Nephron (organoid): ENCODE results near the gene CNTNAP2.

Experiments
- H3K27ac Mint-ChIP-seq, 3 experiments: 2 replicates each; pipeline ENCODE4 v1.8.0; 2020; ENCODE audit warnings: mixed read lengths in 3 of 3, mild to moderate bottlenecking in 2 of 3, moderate library complexity in 1 of 3
- H3K27me3 Mint-ChIP-seq: 2 replicates; pipeline ENCODE4 v1.8.0; 2021; ENCODE audit warnings: low read depth, mild to moderate bottlenecking, moderate library complexity, mixed read lengths
- H3K36me3 Mint-ChIP-seq: 2 replicates; pipeline ENCODE4 v1.8.0; 2020; ENCODE audit warnings: low read depth, mixed read lengths
- H3K4me1 Mint-ChIP-seq: 2 replicates; pipeline ENCODE4 v1.8.0; 2020; ENCODE audit warnings: mixed read lengths
- H3K4me3 Mint-ChIP-seq, 3 experiments: 2 replicates each; pipeline ENCODE4 v1.8.0; 2020; ENCODE audit warnings: mild to moderate bottlenecking in 3 of 3, mixed read lengths in 3 of 3, moderate library complexity in 2 of 3
- H3K9me3 Mint-ChIP-seq: 2 replicates; pipeline ENCODE4 v1.8.0; 2020; ENCODE audit warnings: mixed read lengths
- CTCF ChIP-seq, 3 experiments: fragments of 200-600 bp; sonication (generic); IDR thresholded peaks; one replicate each; pipeline ENCODE4 v1.5.0; 2021; ENCODE audit warnings: antibody characterized with exemption in 3 of 3; ENCODE audit not compliant: unreplicated experiment in 3 of 3

CNTNAP2 gene

GRCh38 chr7:148124477-148124876, 2007.9 kb downstream of the CNTNAP2 start:
- TF ChIP-seq CTCF (IDR thresholded peaks at IDR 0.05; ENCODE audit: unreplicated experiment in 3 of 3), result no peak
- H3K4me1 Mint-ChIP-seq, result peaks cover 12% of the 10 kb centered on the region
- H3K36me3 Mint-ChIP-seq, result no peaks in the 10 kb centered on the region

GRCh38 chr7:148127374-148127773, 2010.8 kb downstream of the CNTNAP2 start:
- Mint-ChIP-seq H3K4me3 (no peak overlapping the region), H3K27ac (no peak overlapping the region), H3K4me1 (peaks cover 7% of the 10 kb centered on the region), H3K36me3 (no peaks in the 10 kb centered on the region), H3K27me3 (no peaks in the 10 kb centered on the region), H3K9me3 (no peaks in the 10 kb centered on the region)
- no peak for TF ChIP-seq CTCF (IDR thresholded peaks at IDR 0.05; ENCODE audit: unreplicated experiment in 3 of 3)

More at GRCh38 chr7:148124477-148124876, 2007.9 kb downstream of the CNTNAP2 start:
- Mint-ChIP-seq H3K9me3 (no peaks in the 10 kb centered on the region), H3K4me3 (no peak overlapping the region), H3K27ac (no peak overlapping the region), H3K27me3 (no peaks in the 10 kb centered on the region)

- no peak for TF ChIP-seq CTCF (IDR thresholded peaks at IDR 0.05; ENCODE audit: unreplicated experiment in 3 of 3)
- Mint-ChIP-seq H3K4me1 (peaks cover 5% of the 10 kb centered on the region), H3K27me3 (no peaks in the 10 kb centered on the region), H3K9me3 (no peaks in the 10 kb centered on the region), H3K36me3 (no peaks in the 10 kb centered on the region), H3K27ac (no peak overlapping the region), H3K4me3 (no peak overlapping the region)
These were observed 2012.4 kb downstream of the CNTNAP2 start for GRCh38 chr7:148129023-148129422.

- no peaks in the 10 kb centered on the region for H3K27me3 Mint-ChIP-seq
- H3K36me3 Mint-ChIP-seq, result no peaks in the 10 kb centered on the region
- H3K4me1 Mint-ChIP-seq, result peaks cover 26% of the 10 kb centered on the region
- H3K27ac Mint-ChIP-seq, result no peak overlapping the region
- TF ChIP-seq CTCF (IDR thresholded peaks at IDR 0.05; ENCODE audit: unreplicated experiment in 3 of 3), result no peak
- no peak overlapping the region for H3K4me3 Mint-ChIP-seq
- no peaks in the 10 kb centered on the region for H3K9me3 Mint-ChIP-seq
These were observed 2018.5 kb downstream of the CNTNAP2 start for GRCh38 chr7:148135116-148135515.

DNA sequence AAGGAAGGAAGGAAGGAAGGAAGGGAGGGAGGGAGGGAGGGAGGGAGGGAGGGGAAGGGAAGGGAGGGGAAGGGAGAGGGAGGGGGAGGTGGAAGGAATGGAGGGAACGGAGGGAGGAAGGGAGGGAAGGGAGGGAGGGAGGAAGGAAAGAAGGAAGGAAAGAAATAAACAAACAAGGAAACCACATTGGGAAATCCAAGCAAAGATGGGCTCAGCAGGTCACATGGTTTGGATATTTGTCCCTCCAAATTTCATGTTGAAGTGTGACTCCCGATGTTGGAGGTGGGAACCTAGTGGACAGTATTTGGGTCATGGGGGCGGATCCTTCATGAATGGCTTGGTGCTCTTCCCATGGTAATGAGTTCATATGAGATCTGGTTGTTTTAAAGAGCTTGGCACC, 2019.4 kb downstream of the CNTNAP2 start:
- no peak for TF ChIP-seq CTCF (IDR thresholded peaks at IDR 0.05; ENCODE audit: unreplicated experiment in 3 of 3)
- no peaks in the 10 kb centered on the region for H3K36me3 Mint-ChIP-seq
- no peak overlapping the region for H3K4me3 Mint-ChIP-seq
- no peaks in the 10 kb centered on the region for H3K27me3 Mint-ChIP-seq
- H3K4me1 Mint-ChIP-seq, result peaks cover 26% of the 10 kb centered on the region
- H3K9me3 Mint-ChIP-seq, result no peaks in the 10 kb centered on the region
- peak overlapping the region in 1 of 3 experiments; percentile 4 for H3K27ac Mint-ChIP-seq

DNA sequence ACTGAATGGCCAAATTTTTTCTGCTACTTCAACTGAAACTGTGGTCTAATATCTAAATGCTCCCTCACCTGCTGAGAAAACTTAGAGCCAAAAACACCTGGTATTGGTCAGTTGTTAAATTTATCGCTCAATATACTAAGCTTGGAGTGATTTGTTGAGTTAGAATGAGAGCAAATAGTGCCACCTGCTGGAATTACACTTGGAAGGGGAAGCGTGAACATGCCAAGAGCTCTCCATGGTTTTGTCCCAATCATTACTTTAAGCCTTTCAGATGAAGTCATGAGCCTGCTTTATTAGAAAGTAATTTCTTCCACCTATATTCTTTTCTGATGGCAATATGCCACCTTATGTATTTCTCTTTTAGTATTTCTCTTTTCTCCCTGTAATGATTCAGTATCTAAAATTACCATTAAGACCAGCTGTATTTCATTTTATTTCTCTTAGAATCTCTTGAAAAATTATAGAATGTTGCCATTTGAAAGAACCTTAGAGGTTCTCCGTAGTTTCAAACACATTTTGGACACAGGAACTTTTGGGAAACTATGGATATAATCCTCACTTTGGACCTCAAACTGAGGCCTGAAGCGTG, 2026.2 kb downstream of the CNTNAP2 start:
- H3K27ac Mint-ChIP-seq, result no peak overlapping the region
- peaks cover 21% of the 10 kb centered on the region for H3K4me1 Mint-ChIP-seq
- TF ChIP-seq CTCF (IDR thresholded peaks at IDR 0.05; ENCODE audit: unreplicated experiment in 3 of 3), result peak; percentile 66 to 80 (median 69)
- H3K9me3 Mint-ChIP-seq, result no peaks in the 10 kb centered on the region
- H3K36me3 Mint-ChIP-seq, result no peaks in the 10 kb centered on the region
- no peaks in the 10 kb centered on the region for H3K27me3 Mint-ChIP-seq
- no peak overlapping the region for H3K4me3 Mint-ChIP-seq
